Hepatocyte (in vitro differentiated cells): ENCODE results near the gene DNAH6. TPM values are rescaled to one million over a fixed set of nuclear protein-coding genes. Genes with fewer than 3 reads are reported as not detected.
A peak's percentile ranks its signal among the peaks of the same experiment; 100 is the strongest.

Source experiments
- DNase-seq: peaks from one replicate; pipeline ENCODE4 v3.0.0-alpha.2; 2016; ENCODE audit warnings: low spot score
- H2AFZ ChIP-seq: fragments of 200-600 bp; sonication (generic); 2 replicates; pipeline ENCODE4 v1.6.0; 2016; ENCODE audit warnings: antibody characterized with exemption, mild to moderate bottlenecking
- H3K27ac ChIP-seq: fragments of 200-600 bp; sonication (generic); 2 replicates; pipeline ENCODE4 v1.5.1; 2016; ENCODE audit warnings: mild to moderate bottlenecking
- H3K27me3 ChIP-seq: fragments of 200-600 bp; sonication (generic); 2 replicates; pipeline ENCODE4 v1.6.1; 2016
- H3K36me3 ChIP-seq: fragments of 200-600 bp; sonication (generic); replicated peaks from 2 replicates; pipeline ENCODE4 v1.5.1; 2016; ENCODE audit warnings: low read depth; ENCODE audit not compliant: insufficient read depth
- H3K4me1 ChIP-seq: fragments of 200-600 bp; sonication (generic); 2 replicates; pipeline ENCODE4 v1.5.1; 2016; ENCODE audit warnings: mild to moderate bottlenecking, moderate library complexity; ENCODE audit not compliant: insufficient read depth
- H3K4me2 ChIP-seq: fragments of 200-600 bp; sonication (generic); 2 replicates; pipeline ENCODE4 v1.6.0; 2016
- H3K4me3 ChIP-seq: fragments of 200-600 bp; sonication (generic); 2 replicates; pipeline ENCODE4 v1.5.1; 2016; ENCODE audit warnings: mild to moderate bottlenecking
- H3K79me2 ChIP-seq: fragments of 200-600 bp; sonication (generic); 2 replicates; pipeline ENCODE4 v1.6.0; 2017; ENCODE audit warnings: mild to moderate bottlenecking
- H3K9me2 ChIP-seq: fragments of 200-600 bp; sonication (generic); replicated peaks from 2 replicates; pipeline ENCODE4 v1.6.0; 2017; ENCODE audit warnings: mild to moderate bottlenecking; ENCODE audit not compliant: insufficient read depth
- H3K9me3 ChIP-seq: fragments of 200-600 bp; sonication (generic); 2 replicates; pipeline ENCODE4 v1.5.1; 2016; ENCODE audit warnings: low read depth, mild to moderate bottlenecking
- H4K20me1 ChIP-seq: fragments of 200-600 bp; sonication (generic); 2 replicates; pipeline ENCODE4 v1.6.0; 2016; ENCODE audit warnings: mild to moderate bottlenecking; ENCODE audit not compliant: insufficient read depth, poor library complexity, severe bottlenecking
- EZH2 ChIP-seq: fragments of 200-600 bp; sonication (generic); IDR thresholded peaks from 2 replicates; pipeline ENCODE4 v1.6.1; 2016; ENCODE audit warnings: antibody characterized with exemption, mild to moderate bottlenecking, borderline replicate concordance
- EZH2phosphoT487 ChIP-seq: fragments of 200-600 bp; sonication (generic); IDR thresholded peaks from one replicate; pipeline ENCODE4 v1.6.1; 2018; ENCODE audit warnings: antibody characterized with exemption, mild to moderate bottlenecking, low read depth, moderate library complexity; ENCODE audit not compliant: unreplicated experiment, severe bottlenecking
- WGBS: methylation state at CpG from one replicate; pipeline ENCODE4 v1.1.6; 2016; ENCODE audit warnings: low lambda C conversion rate; ENCODE audit errors: missing lambda C conversion rate; 5-methylcytosine and 5-hydroxymethylcytosine counted together
- polyA plus RNA-seq: library from polyadenylated mRNA; unstranded; fragments of >200 nt; fragmentation: Nextera tagmentation; extraction: Ambion mirVana; gene quantifications from 2 replicates; pipeline ENCODE4 v1.2.1, GENCODE V29; 2016
- total RNA-seq: library from RNA; depleted of rRNA; stranded (reverse); fragments of >200 nt; gene quantifications from 2 replicates; pipeline ENCODE4 v1.2.3, GENCODE V29; 2014
- TF ChIP-seq, protein P1 (sequence below): fragments of 200-600 bp; sonication (generic); IDR thresholded peaks from 2 replicates; pipeline ENCODE4 v1.5.1; 2016; ENCODE audit warnings: antibody characterized with exemption, mild to moderate bottlenecking; ENCODE audit not compliant: poor library complexity

Gene DNAH6
- total and polyA plus RNA-seq, 2 experiments from 2014 or later: 1.0 to 1.2 TPM

DNA sequence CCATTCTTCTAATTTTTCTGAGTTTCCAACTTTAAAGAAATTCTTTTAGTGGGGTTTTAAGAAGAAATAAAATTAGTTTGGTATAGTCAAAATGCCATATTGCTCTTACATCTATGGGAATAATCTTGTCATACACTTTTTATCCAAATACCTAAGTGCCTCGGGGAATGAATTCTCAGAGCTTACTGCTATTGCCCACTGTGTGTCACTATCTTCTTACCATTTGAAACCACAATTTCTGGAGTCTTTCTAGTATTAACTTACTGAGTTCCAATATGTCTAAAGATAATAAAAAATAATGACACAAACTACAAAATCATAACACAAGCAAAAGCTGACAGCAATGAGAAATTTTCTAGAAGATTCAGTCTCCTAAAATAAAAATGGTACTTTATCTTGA, 23.7 kb upstream of the DNAH6 start:
- no peak for DNase-seq
- Histone ChIP-seq H3K4me3 (no peak overlapping the region), H3K4me1 (peaks cover 3% of the 10 kb centered on the region), H3K27ac (no peak overlapping the region), H3K36me3 (no peaks in the 10 kb centered on the region), H3K9me3 (no peaks in the 10 kb centered on the region), H3K27me3 (no peaks in the 10 kb centered on the region), H3K9me2 (no peaks in the 10 kb centered on the region), H2AFZ (no peak overlapping the region), H4K20me1 (no peaks in the 10 kb centered on the region), H3K79me2 (no peaks in the 10 kb centered on the region), H3K4me2 (no peak overlapping the region)
- no peak for TF ChIP-seq EZH2phosphoT487
- TF ChIP-seq, protein P1, sequence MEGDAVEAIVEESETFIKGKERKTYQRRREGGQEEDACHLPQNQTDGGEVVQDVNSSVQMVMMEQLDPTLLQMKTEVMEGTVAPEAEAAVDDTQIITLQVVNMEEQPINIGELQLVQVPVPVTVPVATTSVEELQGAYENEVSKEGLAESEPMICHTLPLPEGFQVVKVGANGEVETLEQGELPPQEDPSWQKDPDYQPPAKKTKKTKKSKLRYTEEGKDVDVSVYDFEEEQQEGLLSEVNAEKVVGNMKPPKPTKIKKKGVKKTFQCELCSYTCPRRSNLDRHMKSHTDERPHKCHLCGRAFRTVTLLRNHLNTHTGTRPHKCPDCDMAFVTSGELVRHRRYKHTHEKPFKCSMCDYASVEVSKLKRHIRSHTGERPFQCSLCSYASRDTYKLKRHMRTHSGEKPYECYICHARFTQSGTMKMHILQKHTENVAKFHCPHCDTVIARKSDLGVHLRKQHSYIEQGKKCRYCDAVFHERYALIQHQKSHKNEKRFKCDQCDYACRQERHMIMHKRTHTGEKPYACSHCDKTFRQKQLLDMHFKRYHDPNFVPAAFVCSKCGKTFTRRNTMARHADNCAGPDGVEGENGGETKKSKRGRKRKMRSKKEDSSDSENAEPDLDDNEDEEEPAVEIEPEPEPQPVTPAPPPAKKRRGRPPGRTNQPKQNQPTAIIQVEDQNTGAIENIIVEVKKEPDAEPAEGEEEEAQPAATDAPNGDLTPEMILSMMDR: no peak
- no peak for TF ChIP-seq EZH2
- 77% methylated on average over 1 of the region's 1 CpG for WGBS

DNA sequence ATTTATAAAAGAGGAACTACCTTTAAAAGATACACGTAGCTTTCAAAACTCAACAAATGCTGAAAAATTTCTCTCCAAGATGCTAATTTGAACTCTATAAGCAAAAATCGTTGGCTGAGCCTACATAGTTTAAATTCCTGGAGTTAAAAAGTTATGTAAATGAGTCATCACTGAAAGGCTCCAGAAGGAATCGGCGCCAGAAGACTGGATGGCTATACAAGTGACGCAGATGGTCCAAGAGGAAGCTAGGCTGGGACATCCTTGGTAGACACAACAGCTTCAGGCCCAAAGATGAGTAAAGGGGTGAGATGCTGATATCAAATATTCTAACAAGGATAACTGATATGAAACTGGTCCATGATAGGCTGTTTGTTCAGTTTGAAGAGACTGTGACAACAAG, 22.8 kb upstream of the DNAH6 start:
- Histone ChIP-seq H3K79me2 (no peaks in the 10 kb centered on the region), H3K9me3 (no peaks in the 10 kb centered on the region), H3K27ac (no peak overlapping the region), H3K27me3 (no peaks in the 10 kb centered on the region), H2AFZ (no peak overlapping the region), H4K20me1 (no peaks in the 10 kb centered on the region), H3K4me3 (no peak overlapping the region), H3K4me2 (no peak overlapping the region), H3K36me3 (no peaks in the 10 kb centered on the region), H3K4me1 (no peaks in the 10 kb centered on the region), H3K9me2 (no peaks in the 10 kb centered on the region)
- TF ChIP-seq, protein P1: no peak
- TF ChIP-seq EZH2: no peak
- no peak for TF ChIP-seq EZH2phosphoT487
- WGBS: 66% methylated on average over 5 of the region's 5 CpGs
- peak; percentile 13 for DNase-seq

DNA sequence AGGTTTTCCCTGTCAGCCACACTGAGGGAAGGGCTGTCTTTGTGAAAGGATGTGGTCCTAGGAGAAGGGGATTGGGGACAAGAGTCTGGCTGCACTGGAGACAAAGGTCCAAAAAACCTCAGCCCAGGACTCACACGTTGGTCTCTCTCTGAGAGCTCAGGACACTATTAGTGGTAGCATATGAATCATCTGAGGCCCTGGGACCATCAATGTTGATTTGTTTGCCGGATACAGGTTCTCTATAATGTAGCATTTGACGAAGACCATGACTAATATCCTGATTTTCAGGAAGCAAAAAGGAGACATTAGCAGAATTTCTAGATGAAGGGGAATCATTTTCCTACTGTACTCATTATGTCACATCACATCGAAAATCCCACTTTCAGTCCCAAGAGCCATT, 22.2 kb upstream of the DNAH6 start:
- no peaks in the 10 kb centered on the region for H3K9me3 ChIP-seq
- DNase-seq: no peak
- no peak overlapping the region for H3K4me2 ChIP-seq
- no peak overlapping the region for H3K4me3 ChIP-seq
- whole genome bisulfite sequencing: 81% methylated on average over 4 of the region's 4 CpGs
- H2AFZ ChIP-seq: no peak overlapping the region
- H3K9me2 ChIP-seq: no peaks in the 10 kb centered on the region
- no peaks in the 10 kb centered on the region for H3K27me3 ChIP-seq
- no peak overlapping the region for H3K27ac ChIP-seq
- no peaks in the 10 kb centered on the region for H3K79me2 ChIP-seq
- no peak for TF ChIP-seq EZH2phosphoT487
- TF ChIP-seq EZH2: no peak
- TF ChIP-seq, protein P1: no peak
- no peaks in the 10 kb centered on the region for H3K4me1 ChIP-seq
- H3K36me3 ChIP-seq: no peaks in the 10 kb centered on the region
- H4K20me1 ChIP-seq: no peaks in the 10 kb centered on the region
